PC-3 (cell line): Measurements from ENCODE around the gene MYO1H. TPM values are rescaled to one million over a fixed set of nuclear protein-coding genes. Genes with fewer than 3 reads are reported as not detected.

Experiments
- ATAC-seq: fragments of 200-7000 bp; cut with Tn5 transposase; 2 replicates; pipeline ENCODE4 v1.9.1; 2020; ENCODE audit warnings: mild to moderate bottlenecking, moderate library complexity
- BruUV-seq: library from RNA; stranded (reverse); fragments of 400-500 nt; replicated peaks from 2 replicates; lab custom pipeline; 2021; lab: Mats Ljungman, UMichigan
- CTCF ChIA-PET: fragments of 300-600 bp; sonication (Branson Sonifier 250); formaldehyde crosslinking; loops from one replicate; lab custom pipeline; 2022; ENCODE audit warnings: antibody characterized with exemption; lab: Charles Lee
- POLR2A ChIA-PET: fragments of 300-600 bp; sonication (Branson Sonifier 250); formaldehyde crosslinking; loops from one replicate; lab custom pipeline; 2022; ENCODE audit warnings: antibody characterized with exemption; ENCODE audit not compliant: unreplicated experiment; lab: Charles Lee
- DNase-seq: peaks from one replicate; pipeline ENCODE4 v3.0.0-alpha.2; 2015
- H2AFZ ChIP-seq: fragments of 300-600 bp; sonication (generic); 2 replicates; pipeline ENCODE4 v1.6.0; 2016; ENCODE audit warnings: antibody characterized with exemption, low read length
- H3F3A ChIP-seq: fragments of 300-600 bp; sonication (generic); one replicate; pipeline ENCODE4 v1.6.0; 2017; ENCODE audit warnings: antibody characterized with exemption, low read length, control low read depth, mild to moderate bottlenecking; ENCODE audit not compliant: unreplicated experiment
- H3K27ac ChIP-seq: fragments of 300-600 bp; sonication (generic); 2 replicates; pipeline ENCODE4 v1.5.1; 2016; ENCODE audit warnings: mild to moderate bottlenecking, low read length
- H3K27me3 ChIP-seq: fragments of 300-600 bp; sonication (generic); 2 replicates; pipeline ENCODE4 v1.6.1; 2016; ENCODE audit warnings: low read length, mixed read lengths
- H3K36me3 ChIP-seq: fragments of 300-600 bp; sonication (generic); 2 replicates; pipeline ENCODE4 v1.6.1; 2016; ENCODE audit warnings: low read depth, mixed run types, low read length, mixed read lengths
- H3K4me1 ChIP-seq: fragments of 300-600 bp; sonication (generic); 2 replicates; pipeline ENCODE4 v1.5.1; 2016; ENCODE audit warnings: low read length; ENCODE audit not compliant: insufficient read depth
- H3K4me2 ChIP-seq: fragments of 300-600 bp; sonication (generic); 2 replicates; pipeline ENCODE4 v1.6.0; 2016; ENCODE audit warnings: low read length
- H3K4me3 ChIP-seq: fragments of 300-600 bp; sonication (generic); 2 replicates; pipeline ENCODE4 v1.5.1; 2016; ENCODE audit warnings: mild to moderate bottlenecking, low read length, mixed read lengths
- H3K79me2 ChIP-seq: fragments of 300-600 bp; sonication (generic); 2 replicates; pipeline ENCODE4 v1.6.1; 2017; ENCODE audit warnings: low read length, mixed read lengths
- H3K9ac ChIP-seq: fragments of 300-600 bp; sonication (generic); 2 replicates; pipeline ENCODE4 v1.6.0; 2016; ENCODE audit warnings: mild to moderate bottlenecking, low read length
- H3K9me2 ChIP-seq: fragments of 300-600 bp; sonication (generic); replicated peaks from 2 replicates; pipeline ENCODE4 v1.6.1; 2016; ENCODE audit warnings: mixed run types, low read length, mixed read lengths
- H3K9me3 ChIP-seq: fragments of 300-600 bp; sonication (generic); 2 replicates; pipeline ENCODE4 v1.6.1; 2016; ENCODE audit warnings: low read length, mixed read lengths
- H4K20me1 ChIP-seq: fragments of 300-600 bp; sonication (generic); 2 replicates; pipeline ENCODE4 v1.6.1; 2016; ENCODE audit warnings: low read length, mixed read lengths
- CTCF ChIP-seq: fragments of 300-600 bp; sonication (generic); conservative IDR thresholded peaks from 2 replicates; pipeline ENCODE4 v1.5.1; 2017; ENCODE audit warnings: antibody characterized with exemption, low read depth, mild to moderate bottlenecking, low read length
- EZH2 ChIP-seq: fragments of 300-600 bp; sonication (generic); IDR thresholded peaks from one replicate; pipeline ENCODE4 v1.6.1; 2017; ENCODE audit warnings: antibody characterized with exemption, mild to moderate bottlenecking, low read length; ENCODE audit not compliant: unreplicated experiment
- EZH2phosphoT487 ChIP-seq: fragments of 300-600 bp; sonication (generic); IDR thresholded peaks from 2 replicates; pipeline ENCODE4 v1.6.1; 2018; ENCODE audit warnings: mild to moderate bottlenecking, antibody characterized with exemption, low read length, borderline replicate concordance
- intact Hi-C: fragments of 100-400 bp; cut with micrococcal nuclease; formaldehyde crosslinking; loops from 2 replicates; pipeline ENCODE4 v1.9.0; 2023
- total RNA-seq: library from RNA; depleted of rRNA; stranded (reverse); fragments of >200 nt; gene quantifications from 2 replicates; pipeline ENCODE4 v1.2.3, GENCODE V29; 2014

The MYO1H gene
- total RNA-seq, 1 experiment from 2014 or later: not detected

GRCh38 chr12:109493090-109493489 is 145.4 kb downstream of the MYO1H start:
- no peaks in the 10 kb centered on the region for H3K27me3 ChIP-seq
- peaks cover 45% of the 10 kb centered on the region for H3K36me3 ChIP-seq
- no peak overlapping the region for H3K4me2 ChIP-seq
- intact Hi-C loops: loop anchor here (5.0 kb wide), 1 partner anchor 61 kb away; no protein-coding TSS in a partner anchor
- no peak for ATAC-seq
- TF ChIP-seq CTCF: no peak
- no peak for TF ChIP-seq EZH2phosphoT487
- no peak for TF ChIP-seq EZH2
- no peak overlapping the region for H3K27ac ChIP-seq
- H3K79me2 ChIP-seq: no peaks in the 10 kb centered on the region
- no peaks in the 10 kb centered on the region for H3K9me3 ChIP-seq
- ChIA-PET POLR2A (no interaction called here), CTCF (interaction anchor here (1.1 to 1.7 kb wide), 2 partner anchors 60 to 65 kb away, joined by 4 to 8 read pairs; no protein-coding TSS in a partner anchor)
- no peak overlapping the region for H2AFZ ChIP-seq
- no peaks in the 10 kb centered on the region for H3K9me2 ChIP-seq
- no peak overlapping the region for H3K4me3 ChIP-seq
- no peaks in the 10 kb centered on the region for H3K4me1 ChIP-seq
- no peak for DNase-seq
- H3F3A ChIP-seq: no peaks in the 10 kb centered on the region
- BruUV-seq: no TSS peak
- H4K20me1 ChIP-seq: no peaks in the 10 kb centered on the region
- H3K9ac ChIP-seq: no peak overlapping the region

- H3K27me3 ChIP-seq: no peaks in the 10 kb centered on the region
- ATAC-seq (no peak; the same call in 1 of the 2 replicates), DNase-seq (no peak)
- H4K20me1 ChIP-seq: no peaks in the 10 kb centered on the region
- no peak overlapping the region for H3K4me3 ChIP-seq
- no peaks in the 10 kb centered on the region for H3K9me2 ChIP-seq
- no peaks in the 10 kb centered on the region for H3K9me3 ChIP-seq
- no peak overlapping the region for H3K4me2 ChIP-seq
- intact Hi-C loops: loop anchor here (5.0 kb wide), 1 partner anchor 62 kb away; no protein-coding TSS in a partner anchor
- CTCF ChIA-PET: interaction anchor here (0.6 to 1.7 kb wide), 3 partner anchors 61 to 569 kb away, joined by 3 to 8 read pairs (median 4); no protein-coding TSS in a partner anchor
- no peak overlapping the region for H3K9ac ChIP-seq
- peaks cover 45% of the 10 kb centered on the region for H3K36me3 ChIP-seq
- no peaks in the 10 kb centered on the region for H3F3A ChIP-seq
- TF ChIP-seq EZH2: no peak
- TF ChIP-seq CTCF: no peak
- no peak for TF ChIP-seq EZH2phosphoT487
- POLR2A ChIA-PET: no interaction called here
- H3K4me1 ChIP-seq: no peaks in the 10 kb centered on the region
- H3K79me2 ChIP-seq: no peaks in the 10 kb centered on the region
- no peak overlapping the region for H3K27ac ChIP-seq
- no TSS peak for BruUV-seq
- no peak overlapping the region for H2AFZ ChIP-seq
Observed at GRCh38 chr12:109493938-109494337, 146.2 kb downstream of the MYO1H start.

GRCh38 chr12:109494348-109494881 is 146.7 kb downstream of the MYO1H start:
- no TSS peak for BruUV-seq
- TF ChIP-seq EZH2: no peak
- TF ChIP-seq EZH2phosphoT487: no peak
- TF ChIP-seq CTCF: no peak
- Histone ChIP-seq H3K36me3 (peaks cover 44% of the 10 kb centered on the region), H2AFZ (no peak overlapping the region), H3K9ac (no peak overlapping the region), H3K4me1 (no peaks in the 10 kb centered on the region), H3F3A (no peaks in the 10 kb centered on the region), H3K4me3 (no peak overlapping the region), H3K27me3 (no peaks in the 10 kb centered on the region), H4K20me1 (no peaks in the 10 kb centered on the region), H3K27ac (no peak overlapping the region), H3K4me2 (no peak overlapping the region), H3K79me2 (no peaks in the 10 kb centered on the region), H3K9me3 (no peaks in the 10 kb centered on the region), H3K9me2 (no peaks in the 10 kb centered on the region)
- intact Hi-C loops: loop anchor here (5.0 kb wide), 1 partner anchor 62 kb away; no protein-coding TSS in a partner anchor
- ATAC-seq: peak; percentile 93
- peak; percentile 56 for DNase-seq
- ChIA-PET CTCF (interaction anchor here (0.6 to 1.7 kb wide), 3 partner anchors 9 to 66 kb away, joined by 3 to 8 read pairs (median 3); no protein-coding TSS in a partner anchor), POLR2A (no interaction called here)
